GM21423 (cell line): ENCODE data around the gene SP3.

Experiments used
- ATAC-seq: cut with Tn5 transposase; IDR thresholded peaks from one replicate; pipeline ENCODE4 v1.9.1; 2021; ENCODE audit warnings: mild to moderate bottlenecking, moderate library complexity; ENCODE audit not compliant: unreplicated experiment

Gene SP3

DNA sequence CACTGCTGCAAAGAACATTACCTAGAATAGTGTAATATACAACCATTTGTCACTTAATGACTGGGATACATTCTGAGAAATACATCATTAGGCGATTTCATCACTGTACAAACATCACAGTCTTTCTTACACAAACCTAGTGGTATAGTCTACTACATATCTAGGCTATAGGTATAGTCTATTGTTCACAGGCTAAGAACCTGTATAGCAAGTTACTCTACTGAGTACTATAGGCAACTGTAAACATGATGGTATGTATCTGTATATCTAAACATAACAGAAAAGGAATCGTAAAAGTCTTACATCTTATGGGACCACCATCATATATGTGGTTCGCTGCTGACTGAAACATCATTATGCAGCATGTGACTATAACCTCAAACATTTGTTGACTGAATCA lies 21.4 kb downstream of the SP3 start:
- no peak for ATAC-seq

DNA sequence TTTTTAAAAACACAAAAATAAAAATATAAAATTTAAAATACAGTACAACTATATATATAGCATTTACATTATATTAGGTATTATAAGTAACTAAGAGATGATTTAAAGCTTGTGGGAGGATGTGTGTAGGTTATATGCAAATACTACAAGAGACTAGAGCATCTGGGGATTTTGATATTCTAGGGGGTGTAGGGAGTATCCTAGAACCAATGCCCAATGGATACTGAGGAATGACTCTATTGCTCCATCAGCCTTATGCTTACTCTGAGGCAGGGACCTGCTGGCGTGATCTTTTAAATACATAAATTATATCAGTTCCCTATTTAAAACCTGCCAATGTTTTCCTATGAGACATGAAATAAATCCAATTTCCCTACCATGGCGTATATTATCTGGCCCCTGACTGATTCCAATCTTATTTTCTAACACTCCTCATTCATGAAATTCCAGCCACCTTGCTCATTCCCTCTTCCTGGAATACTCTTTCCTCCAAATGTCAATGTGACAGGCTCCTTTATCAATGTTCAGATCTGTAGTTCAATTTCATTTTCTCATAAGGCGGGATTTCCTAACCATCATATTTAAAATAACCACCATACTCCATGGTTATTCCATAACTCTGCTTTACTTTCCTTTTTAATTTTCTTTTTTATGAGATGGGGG lies 22.2 kb downstream of the SP3 start:
- no peak for ATAC-seq

DNA sequence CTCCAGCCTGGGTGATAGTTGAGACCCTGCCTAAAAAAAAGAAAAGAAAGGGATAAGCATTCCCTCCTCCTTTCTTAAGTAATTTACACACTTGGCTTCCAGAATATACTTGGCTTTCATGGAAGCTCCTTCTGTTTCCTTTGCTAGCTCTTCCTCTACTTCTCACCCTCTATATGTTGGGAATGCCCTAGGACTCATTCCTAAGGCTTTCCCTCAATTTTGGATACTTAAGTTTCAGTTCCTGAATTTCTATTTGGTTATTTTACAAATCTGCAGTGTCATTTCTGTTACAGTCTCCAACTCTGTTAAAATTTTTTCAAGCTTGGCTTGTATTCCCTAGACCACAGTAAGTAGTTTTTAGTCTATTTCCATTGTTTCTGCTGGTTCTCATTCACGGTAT lies 23.6 kb downstream of the SP3 start:
- ATAC-seq, result no peak

DNA sequence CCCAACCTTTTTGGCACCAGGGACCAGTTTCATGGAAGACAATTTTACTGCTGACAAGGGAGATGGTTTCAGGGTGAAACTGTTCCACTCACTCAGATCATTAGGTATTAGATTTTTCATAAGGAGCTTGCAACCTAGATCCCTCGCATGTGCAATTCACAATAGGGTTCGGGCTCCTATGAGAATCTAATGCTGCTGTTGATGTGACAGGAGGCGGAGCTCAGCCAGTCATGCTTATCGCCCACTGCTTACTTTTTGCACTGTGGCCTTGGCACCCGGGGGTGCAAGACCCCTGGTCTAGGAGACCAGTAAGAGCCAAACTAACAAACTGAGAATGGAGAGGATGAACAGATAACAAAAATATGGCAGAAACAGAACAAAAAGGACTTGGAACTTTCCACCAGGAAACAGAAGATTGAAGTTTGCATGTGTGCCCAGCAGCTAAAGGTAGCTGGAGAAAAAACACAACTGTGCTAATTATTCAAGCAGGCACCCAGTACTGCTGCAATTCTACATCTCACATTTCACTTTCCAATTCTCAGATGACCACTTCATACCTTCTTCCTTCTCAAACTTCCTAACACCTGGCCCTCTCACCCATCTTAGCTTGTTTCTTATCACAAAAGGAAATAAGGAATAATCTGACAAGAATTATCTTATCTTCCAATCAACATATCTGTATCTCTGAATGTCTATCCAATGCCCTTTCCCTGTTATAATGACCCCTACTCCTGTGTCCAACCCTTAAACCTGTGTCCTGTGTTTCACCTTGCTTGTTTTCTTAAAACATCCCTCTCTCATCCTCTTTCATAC lies 24.8 kb downstream of the SP3 start:
- ATAC-seq, result no peak

DNA sequence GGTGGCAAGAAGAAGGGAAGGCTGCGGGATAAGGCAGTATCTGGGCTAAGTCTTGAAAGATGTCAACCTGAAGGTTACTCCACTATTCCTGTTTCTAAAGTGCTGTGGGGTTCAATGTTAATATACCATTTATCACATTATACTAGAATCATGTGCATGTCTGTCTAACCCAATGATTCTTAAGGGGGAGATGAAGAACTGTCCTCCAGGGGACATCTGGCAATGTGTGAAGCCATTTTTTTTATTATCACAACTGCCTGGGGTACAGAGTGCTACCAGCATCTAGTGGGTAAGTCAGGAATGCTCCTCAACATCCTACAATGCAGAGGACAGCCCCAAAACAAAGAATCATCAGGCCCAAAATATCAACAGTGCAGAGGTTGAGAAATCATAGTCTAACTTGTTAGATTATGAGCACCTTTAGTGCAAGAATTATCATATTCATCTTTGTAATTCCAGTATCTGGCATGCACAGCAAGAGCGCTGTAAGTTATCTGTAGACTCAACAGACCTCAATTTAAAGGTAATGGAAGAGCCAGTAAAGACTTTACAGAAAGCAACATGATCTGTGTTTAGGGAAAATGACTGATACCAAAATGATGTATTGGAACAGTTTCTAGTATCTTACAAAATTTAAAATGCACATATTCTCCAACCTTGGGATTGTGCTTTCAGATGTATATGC lies 26.3 kb downstream of the SP3 start:
- no peak for ATAC-seq

DNA sequence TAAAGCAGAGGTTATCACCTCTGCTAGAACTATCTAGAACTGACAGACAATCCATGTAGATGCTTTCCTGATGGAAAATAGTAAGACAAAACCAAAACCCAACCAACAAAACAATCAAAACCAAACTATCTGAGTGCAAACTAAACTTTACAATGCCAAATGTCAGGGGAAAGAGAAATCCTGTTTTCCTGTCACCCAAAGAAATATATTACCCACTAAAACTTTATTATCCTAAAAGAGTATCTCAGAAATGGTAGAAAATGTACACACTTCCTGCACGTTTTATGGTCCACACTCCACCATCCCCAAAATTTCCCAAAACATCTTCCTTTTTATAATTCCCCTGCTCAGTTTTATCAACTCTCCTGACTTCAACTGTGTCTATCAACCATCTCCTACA lies 29.9 kb downstream of the SP3 start:
- ATAC-seq, result no peak

DNA sequence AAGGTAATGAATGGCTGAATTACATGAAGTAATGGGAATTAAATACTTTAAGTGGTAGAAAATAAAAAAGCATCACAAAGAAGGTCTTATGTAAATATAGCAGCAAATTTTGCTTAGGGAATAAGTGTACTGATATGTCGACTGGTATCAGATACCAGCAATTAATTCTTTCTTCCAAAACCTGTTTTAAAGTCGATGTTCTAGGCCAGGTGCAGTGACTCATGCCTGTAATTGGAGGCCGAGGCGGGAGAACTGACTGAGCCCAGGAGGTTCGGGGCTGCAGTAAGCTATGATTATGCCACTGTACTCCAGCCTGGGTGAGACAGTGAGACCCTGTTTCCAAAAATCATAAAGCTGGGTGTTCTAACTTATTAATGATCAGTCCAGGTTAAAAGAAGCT lies 30.3 kb downstream of the SP3 start:
- no peak for ATAC-seq

DNA sequence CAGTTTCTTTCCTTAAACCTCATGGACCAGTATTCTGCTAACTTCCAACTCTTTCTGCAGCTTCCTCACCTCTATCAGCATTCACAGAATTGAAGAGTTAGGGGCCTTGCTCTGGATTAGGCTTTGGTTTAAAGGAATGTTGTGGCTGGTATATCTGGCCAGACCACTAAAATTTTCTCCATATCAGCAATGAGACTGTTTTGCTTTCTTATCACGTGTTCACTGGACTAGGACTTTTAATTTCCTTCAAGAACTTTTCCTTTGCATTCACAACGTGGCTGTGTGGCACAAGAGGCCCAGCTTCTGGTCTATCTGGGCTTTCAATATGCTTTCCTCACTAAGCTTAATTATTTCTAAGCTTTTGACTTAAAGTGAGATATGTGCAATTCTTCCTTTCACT lies 33.4 kb downstream of the SP3 start:
- ATAC-seq, result no peak

DNA sequence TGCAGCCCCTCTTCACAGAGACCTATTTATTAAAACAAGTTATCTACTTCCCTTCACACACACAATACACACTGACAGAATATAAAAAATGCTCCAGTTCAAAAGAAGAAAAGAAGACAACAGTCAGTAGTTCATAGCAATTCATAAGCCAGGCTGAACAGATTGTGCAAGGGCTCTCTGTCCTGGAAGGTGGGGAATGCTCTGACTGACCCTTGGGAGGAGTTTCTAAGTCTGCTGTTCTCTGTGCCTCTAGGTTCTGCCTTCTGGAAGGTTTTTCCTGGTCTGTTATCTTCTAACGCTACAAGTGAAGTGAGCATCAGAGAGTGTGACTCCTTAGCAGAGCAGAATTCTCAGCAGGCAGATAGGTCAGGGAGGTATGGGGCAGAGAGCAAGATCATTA lies 35.7 kb downstream of the SP3 start:
- no peak for ATAC-seq

DNA sequence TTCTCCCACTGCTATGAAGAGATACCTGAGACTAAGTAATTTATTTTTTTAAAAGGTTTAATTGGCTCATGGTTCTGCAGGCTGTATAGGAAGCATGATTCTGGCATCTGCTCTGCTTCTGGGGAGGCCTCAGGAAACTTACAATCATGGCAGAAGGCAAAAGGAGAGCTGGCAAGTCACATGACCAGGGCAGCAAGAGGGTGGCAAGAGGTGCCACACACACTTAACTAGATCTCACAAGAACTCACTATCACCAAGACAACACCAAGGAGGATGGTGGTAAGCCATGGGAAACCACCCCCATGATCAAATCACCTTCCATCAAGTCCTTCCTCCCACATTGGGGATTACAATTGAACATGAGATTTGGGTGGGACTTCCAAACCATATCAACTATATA lies 38.3 kb downstream of the SP3 start:
- no peak for ATAC-seq

DNA sequence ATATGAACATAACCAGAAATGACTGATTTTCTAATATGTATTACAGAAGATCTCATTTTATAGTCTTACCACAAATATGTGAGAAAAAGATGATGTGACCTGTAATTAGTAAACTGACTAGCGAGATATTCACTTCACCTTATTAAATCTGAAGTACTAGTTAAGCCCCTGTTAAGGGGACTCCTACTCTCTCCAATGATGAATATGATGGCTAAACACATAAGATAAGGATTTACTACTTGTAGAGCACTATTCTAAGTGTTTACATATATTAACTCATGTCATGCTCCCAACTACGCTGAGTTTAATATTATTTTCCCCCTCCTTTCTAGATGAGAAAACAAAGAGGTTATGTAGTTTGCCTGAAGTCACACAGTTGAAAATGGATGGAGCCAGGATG lies 40.9 kb downstream of the SP3 start:
- no peak for ATAC-seq

DNA sequence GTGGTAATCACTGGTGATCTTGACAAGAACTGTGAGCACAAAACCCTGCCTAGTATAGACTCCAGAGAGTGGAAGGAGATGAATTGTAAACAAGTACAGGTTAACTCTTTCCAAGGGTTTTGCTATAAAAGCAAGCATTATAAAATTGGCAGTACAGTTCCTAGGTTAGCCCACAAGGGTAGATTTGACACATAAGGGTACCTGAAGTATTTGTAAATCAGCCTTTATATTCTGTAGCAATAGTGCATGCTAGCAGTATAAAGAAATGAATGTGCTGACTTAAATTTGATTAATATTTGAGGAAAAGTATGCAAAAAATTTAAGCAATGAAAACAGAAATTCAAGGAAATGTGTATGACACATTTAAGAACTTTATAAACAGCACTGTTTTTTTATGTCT lies 42.4 kb downstream of the SP3 start:
- no peak for ATAC-seq

DNA sequence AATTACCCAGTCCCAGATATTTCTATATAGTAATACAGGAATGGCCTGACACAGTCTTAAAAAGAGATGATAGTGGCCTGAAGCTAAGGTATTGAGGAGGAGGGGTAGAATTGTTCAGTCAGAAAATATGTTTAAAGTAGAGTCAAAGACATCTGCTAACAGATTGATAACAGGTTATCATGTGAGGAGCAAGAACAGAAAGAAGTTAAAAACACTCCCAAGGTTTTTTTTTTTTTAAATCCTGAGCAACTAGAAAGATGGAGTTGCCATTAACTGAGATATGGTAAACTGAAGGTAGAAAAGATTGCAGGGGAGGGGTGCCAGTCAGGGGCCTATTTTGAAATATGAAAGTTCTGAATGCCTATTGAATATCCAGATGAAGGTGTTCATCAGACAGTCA lies 43.1 kb downstream of the SP3 start:
- no peak for ATAC-seq

DNA sequence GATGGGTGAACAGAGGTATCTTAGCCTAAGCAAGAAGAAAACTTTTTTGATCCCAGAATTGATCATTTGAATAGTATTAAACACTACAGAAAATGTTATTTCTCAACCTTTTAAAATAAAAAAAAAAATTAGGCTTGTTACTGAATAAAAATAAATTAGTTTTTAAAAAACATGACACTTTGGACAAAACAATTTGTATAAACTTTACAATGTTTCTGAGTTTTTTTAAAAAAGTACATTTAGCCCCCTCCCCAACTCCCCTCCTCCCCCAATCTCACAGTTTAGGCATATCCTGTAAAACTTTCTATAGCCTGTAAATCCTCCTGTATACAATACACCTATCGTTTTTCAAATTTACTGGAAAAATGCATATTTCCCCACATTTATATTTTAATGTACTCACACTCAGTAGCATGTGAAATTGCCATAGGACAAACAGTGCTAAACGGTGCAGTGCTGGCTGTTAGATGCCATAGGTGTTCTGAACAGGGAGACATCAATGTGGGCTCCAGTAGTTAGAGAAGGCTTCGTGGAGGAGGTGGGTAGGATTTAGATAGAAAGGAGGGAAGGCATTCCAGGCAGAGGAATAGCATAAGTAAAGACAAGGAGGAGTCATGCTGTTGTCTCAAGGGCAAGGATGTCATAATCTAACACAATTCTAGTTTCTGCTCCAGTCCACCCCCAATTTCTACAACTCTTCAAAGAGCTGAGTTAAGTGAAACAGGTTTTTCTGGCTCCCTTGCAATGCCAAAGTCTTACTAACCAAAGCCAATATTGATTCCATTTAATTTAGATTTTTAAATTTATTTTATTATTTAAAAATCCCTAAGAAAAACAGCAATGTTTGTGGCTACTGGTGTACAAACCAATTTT lies 50.9 kb downstream of the SP3 start:
- no peak for ATAC-seq

DNA sequence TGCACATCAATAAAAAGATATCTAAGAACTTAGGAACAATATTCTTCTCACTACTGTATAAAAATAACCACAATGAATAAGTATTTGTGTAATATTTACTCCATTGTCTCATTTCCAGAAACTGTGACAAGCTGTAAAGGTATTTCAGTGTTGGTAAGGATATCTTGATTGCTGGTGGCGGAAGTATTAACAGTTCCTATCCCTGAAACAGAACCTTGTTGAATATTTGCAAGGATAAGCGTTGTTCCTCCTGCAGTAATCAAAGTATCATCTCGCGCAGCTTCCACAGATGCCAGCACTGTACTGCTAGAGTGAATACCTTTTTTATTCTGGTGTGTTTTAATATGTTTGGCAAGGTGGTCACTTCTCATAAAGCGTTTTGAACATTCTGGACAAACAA lies 55.3 kb downstream of the SP3 start:
- no peak for ATAC-seq

DNA sequence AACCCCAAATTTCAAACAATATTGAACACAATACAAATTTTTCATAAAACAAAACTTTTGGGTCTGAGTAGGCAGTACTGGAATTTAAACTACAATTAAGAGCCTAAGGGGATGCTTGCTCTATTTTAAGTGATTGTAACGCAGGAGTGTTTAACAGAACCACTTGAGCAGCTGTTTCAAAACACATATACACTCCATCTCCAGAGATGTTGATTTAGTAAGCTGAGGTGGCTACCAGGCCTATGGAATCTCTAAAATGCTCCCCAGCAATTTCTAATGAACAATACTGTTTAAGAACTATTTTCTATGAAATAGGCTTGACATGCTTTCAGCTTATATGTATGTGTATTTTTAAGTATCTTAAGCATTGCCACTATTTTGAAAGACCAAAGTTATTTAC lies 58.5 kb downstream of the SP3 start:
- ATAC-seq, result no peak

DNA sequence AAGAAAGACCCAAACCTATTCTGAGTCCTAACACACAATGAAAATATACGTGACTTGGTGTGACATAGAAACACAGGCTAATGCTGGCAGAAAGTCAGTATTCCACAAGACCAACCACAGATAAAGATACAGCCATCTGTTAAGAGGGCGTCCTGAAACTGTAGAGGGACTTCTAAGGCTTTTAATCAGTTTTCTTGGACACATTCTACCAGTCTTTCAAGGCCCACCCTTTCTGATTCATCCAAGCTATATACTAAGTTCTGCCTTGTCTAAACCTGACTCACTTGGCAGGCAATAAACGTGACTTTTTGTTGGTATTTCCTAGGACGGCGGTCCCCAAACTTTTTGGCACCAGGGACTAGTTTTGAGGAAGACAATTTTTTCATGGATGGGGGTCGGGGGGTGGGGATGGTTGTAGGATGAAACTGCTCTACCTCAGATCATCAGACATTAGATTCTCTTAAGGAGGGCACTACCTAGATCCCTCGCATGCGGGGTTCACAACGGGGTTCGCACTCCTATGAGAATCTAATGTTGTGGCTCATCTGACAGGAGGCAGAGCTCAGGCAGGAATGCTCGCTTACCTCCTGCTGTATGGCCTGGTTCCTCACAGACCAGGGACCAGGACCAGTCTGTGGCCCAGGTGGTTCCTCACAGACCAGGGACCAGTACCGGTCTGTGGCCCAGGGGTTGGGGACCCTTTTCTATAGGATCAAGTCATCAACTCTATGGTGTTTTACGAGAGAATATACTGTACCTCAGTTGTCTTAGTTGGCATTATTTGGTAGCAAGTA lies 61.4 kb downstream of the SP3 start:
- no peak for ATAC-seq

DNA sequence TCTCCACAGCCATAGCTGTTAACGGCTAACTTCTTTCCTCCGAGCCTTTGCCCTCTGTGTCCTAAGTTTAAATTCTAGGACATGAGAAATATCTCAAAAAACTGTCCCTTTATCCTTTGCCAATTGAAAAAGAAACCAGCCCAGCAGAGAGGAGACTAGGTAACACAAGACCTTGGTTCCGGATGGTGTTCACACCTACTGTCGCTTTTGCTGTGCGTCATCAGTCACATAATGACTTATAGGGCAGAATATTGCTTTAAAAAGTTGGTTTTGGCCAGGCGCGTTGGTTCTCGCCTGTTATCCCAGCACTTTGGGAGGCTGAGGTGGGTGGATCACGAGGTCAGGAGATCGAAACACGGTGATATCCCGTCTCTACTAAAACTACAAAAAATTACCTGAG lies 66.2 kb downstream of the SP3 start:
- no peak for ATAC-seq

DNA sequence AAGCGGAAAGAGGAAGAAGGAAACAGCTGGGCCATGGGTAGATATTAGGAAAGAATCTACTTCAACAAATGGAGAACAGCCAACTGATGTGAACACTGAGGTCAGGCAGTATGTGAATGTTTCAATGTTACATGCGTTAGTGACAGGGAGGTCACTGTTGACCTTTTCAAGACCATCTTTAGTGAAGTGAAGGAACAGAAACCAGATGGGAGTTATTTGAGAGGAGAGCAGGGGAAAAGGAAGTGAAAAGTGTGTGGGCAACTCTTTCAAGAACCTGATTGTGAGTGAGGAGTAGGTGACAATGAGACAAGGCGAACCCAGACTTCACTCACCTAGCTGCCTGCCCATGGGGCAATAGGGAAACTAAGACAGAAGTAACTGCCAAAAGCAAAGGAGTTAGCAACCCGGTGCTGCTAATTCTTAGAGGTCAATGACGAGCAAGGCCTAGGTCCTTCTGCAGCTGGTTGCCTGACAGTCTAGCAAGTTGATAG lies 67.0 kb downstream of the SP3 start:
- ATAC-seq, result peak; percentile 92

DNA sequence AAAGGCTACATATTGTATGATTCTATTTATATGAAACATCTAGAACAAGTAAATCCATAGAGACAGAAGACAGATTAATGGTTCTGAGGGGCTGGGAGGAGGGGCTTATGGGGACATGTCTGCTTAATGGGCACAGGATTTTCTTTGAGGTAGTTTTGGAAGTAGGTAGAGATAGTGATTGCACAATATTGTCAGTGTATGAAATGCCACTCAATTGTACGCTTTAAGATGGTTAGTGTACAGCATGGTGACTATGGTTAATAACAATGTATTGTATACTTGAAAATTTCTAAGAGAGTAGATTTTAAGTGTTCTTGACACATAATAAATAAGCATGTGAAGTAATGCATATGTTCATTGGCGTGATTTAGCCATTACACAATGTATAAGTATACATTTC lies 68.4 kb downstream of the SP3 start:
- no peak for ATAC-seq
